GM12874 (cell line): ENCODE measurements around the gene H3-3A.

Experiments
- TF ChIP-seq, protein P1 (sequence below): IDR thresholded peaks from 2 replicates; pipeline ENCODE4 v1.5.1; 2011; ENCODE audit warnings: low read depth, mild to moderate bottlenecking, control low read depth, low read length, moderate library complexity; ENCODE audit not compliant: insufficient read depth

The H3-3A gene

DNA sequence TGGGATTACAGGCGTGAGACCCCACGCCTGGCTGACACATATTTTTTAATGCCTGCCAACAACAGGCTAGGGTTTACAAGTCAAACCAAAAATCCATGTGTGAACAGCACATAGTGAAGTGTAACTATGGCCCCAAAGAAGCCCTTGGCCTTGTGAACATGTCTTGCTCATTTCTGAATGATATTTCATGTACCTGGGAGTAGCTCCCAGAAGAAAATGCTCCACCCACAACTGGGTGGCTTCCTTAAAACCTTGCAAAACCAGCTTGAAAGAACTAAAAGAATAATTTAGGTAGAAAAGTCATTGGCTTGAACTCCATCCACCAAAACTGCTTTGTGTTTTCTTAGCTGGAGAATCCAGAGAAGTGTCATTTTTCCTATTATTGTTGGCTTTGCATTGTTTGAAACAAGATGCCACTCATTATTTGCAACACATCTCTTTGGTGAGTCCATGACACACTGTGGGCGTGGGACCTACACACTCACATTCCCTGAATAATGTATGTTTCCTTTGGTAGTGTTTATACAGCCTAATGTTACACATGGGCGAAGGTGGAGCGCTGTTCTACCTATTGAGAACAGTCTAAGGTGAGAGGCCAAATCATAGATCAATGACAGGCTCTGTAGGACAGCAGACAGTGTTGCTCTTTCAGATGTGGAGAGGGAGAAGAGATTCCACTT, 34.8 kb upstream of the H3-3A start:
- TF ChIP-seq, protein P1, sequence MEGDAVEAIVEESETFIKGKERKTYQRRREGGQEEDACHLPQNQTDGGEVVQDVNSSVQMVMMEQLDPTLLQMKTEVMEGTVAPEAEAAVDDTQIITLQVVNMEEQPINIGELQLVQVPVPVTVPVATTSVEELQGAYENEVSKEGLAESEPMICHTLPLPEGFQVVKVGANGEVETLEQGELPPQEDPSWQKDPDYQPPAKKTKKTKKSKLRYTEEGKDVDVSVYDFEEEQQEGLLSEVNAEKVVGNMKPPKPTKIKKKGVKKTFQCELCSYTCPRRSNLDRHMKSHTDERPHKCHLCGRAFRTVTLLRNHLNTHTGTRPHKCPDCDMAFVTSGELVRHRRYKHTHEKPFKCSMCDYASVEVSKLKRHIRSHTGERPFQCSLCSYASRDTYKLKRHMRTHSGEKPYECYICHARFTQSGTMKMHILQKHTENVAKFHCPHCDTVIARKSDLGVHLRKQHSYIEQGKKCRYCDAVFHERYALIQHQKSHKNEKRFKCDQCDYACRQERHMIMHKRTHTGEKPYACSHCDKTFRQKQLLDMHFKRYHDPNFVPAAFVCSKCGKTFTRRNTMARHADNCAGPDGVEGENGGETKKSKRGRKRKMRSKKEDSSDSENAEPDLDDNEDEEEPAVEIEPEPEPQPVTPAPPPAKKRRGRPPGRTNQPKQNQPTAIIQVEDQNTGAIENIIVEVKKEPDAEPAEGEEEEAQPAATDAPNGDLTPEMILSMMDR: no peak

DNA sequence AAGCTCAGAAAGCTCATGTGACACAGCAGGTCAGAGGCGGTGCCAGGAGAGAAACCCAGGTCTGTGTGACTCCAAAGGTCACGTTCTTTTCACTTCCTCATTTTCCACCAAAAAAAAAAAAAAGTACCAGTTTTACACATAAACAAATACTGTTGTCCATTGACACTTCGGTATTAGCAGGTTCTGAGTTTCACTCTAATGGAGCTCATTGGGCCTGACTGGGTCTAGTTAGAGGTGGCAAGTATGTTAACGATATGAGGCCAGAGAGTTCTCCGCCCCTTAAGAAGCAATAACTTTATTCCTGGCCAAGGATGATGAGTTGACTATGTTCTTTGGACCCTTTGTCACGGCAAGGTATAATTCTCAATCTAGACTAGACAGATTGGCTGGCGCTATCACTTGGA, 33.4 kb upstream of the H3-3A start:
- TF ChIP-seq, protein P1: no peak

DNA sequence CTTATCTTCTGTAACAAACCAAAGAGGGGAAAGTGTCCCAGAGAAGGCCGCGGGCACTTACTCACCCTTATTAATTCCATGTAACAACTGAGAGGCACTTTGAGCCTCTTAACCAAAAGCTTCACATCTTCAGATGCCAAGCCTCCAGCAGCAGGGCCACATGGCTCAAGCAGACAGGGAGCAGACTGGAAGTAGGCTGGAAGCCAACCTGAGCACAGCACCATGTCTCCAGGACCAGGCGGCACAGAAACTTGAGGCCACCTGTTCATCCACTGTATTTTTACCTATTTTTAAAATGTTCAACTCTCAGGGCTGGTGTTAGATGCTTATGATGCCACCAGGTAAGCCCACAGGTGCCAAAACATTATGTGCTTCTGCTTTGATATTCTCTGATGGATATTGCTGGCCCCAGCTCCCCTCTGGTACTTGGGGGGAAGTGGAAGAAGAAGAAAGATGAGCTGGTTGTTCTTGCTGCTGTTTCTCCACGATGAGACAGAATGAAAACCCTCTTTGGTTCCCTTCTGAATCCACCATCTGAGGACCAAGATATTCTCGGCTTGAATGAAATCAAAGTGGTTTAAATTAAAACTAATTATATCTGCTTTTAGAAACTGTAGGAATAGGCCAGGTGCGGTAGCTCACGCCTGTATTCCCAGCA, 32.8 kb upstream of the H3-3A start:
- TF ChIP-seq, protein P1: no peak

DNA sequence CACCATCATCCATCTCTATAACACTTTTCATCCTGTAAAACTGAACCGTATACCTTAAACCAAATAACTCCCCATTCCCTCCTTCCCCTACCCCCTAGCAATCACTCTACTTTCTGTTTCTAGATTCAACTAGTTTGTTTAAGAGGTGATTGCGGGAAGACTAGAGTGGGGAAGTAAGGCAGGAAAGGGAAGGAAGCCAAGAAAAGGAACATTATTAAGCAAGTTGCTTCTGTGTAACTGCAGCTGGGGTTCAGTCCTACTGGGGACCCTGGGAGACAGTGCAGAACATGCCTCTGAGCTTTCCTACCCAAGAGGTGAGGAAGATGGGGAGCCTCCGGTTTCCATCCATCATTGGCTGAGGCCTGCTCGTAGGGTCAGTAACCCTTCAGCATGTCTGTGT, 28.9 kb upstream of the H3-3A start:
- TF ChIP-seq, protein P1: no peak

DNA sequence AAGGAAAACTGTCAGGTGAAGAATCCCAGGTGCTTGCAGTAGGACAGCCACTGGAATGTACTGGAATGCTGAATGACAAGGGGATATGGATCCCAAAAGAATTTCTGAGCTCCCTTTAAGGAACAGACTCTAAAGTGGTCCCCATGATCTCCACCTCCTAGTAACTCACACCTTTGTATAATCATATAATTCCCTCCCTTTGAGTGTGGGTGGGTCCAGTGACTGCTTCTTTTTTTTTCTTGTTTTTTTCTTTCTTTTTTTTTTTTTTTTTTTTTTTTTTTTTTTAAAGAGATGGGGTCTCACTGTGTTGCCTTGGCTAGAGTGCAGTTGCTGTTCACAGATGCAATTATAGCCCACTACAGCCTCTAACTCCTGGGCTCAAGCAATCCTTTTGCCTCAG, 28.5 kb upstream of the H3-3A start:
- TF ChIP-seq, protein P1: no peak

DNA sequence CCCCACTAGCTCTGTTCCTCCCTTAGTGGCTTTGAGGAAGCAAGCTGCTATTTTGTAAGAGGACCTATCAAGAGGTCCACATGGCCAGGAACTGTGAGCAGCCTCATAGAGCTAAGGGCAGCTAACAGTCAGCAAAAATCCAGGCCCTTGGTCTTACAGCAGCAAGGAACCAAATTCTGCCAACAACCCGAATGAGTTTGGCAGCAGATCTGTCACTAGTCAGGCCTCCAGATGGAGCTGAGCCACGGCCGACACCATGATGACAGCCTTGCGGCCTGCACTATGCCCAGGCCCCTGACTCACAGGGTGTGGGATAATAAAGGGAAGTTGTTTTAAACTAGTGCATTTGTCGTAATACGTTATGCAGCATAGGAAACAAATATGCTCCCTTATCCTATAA, 28.0 kb upstream of the H3-3A start:
- TF ChIP-seq, protein P1: no peak

DNA sequence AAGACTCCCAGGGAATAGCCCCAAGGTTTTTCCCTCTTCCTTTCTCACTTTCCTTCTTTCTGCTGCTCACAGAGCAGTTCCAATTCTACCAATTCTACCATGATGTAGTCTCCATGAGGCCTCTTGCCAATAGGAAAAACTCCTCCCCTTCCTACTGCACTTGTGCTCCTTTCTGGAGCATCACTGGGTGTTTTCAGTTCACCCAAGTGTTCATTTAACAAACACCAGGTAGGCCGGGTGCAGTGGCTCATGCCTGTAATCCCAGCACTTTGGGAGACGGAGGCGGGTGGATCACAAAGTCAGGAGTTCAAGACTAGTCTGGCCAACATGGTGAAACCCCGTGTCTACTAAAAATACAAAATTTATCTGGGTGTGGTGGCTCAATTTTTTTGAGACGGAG, 26.6 kb upstream of the H3-3A start:
- TF ChIP-seq, protein P1: no peak
